Neural crest cell (in vitro differentiated cells): ENCODE measurements around the gene CRYAA. TPM values are rescaled to one million over a fixed set of nuclear protein-coding genes. Genes with fewer than 3 reads are reported as not detected.

Experiments used
- DNase-seq: peaks from one replicate; pipeline ENCODE4 v3.0.0; 2021; ENCODE audit warnings: low read depth, mixed read lengths, low spot score
- H3K27ac Mint-ChIP-seq: one replicate; pipeline ENCODE4 v1.8.0; 2021; ENCODE audit warnings: mild to moderate bottlenecking, mixed read lengths; ENCODE audit not compliant: unreplicated experiment
- H3K27me3 Mint-ChIP-seq: 2 replicates; pipeline ENCODE4 v1.8.0; 2021; ENCODE audit warnings: low read depth, mild to moderate bottlenecking, mixed read lengths
- H3K36me3 Mint-ChIP-seq: 2 replicates; pipeline ENCODE4 v1.8.0; 2021; ENCODE audit warnings: low read depth, mild to moderate bottlenecking, mixed read lengths
- H3K4me1 Mint-ChIP-seq: 2 replicates; pipeline ENCODE4 v1.8.0; 2021; ENCODE audit warnings: mixed read lengths
- H3K4me3 Mint-ChIP-seq: one replicate; pipeline ENCODE4 v1.8.0; 2021; ENCODE audit warnings: mild to moderate bottlenecking, mixed read lengths
- H3K9me3 Mint-ChIP-seq: 2 replicates; pipeline ENCODE4 v1.8.0; 2021; ENCODE audit warnings: mixed read lengths
- CTCF ChIP-seq: fragments of 200-600 bp; sonication (generic); conservative IDR thresholded peaks from 2 replicates; pipeline ENCODE4 v1.5.0; 2021; ENCODE audit warnings: antibody characterized with exemption, mild to moderate bottlenecking
- total RNA-seq: library from RNA; stranded (reverse); gene quantifications from 2 replicates; pipeline ENCODE4 v1.2.1, GENCODE V29; 2021

CRYAA gene
- total RNA-seq, 1 donor from 2014 or later = not detected

- DNase-seq = no peak
- Mint-ChIP-seq H3K9me3 (no peaks in the 10 kb centered on the region), H3K4me3 (no peak overlapping the region), H3K27ac (no peak overlapping the region), H3K36me3 (no peaks in the 10 kb centered on the region), H3K4me1 (no peaks in the 10 kb centered on the region), H3K27me3 (peaks cover 10% of the 10 kb centered on the region)
- no peak for TF ChIP-seq CTCF
Measured at GRCh38 chr21:43187715-43188114, 18.9 kb downstream of the CRYAA start.

GRCh38 chr21:43188181-43188580 lies 19.4 kb downstream of the CRYAA start:
- no peak for DNase-seq
- Mint-ChIP-seq H3K27ac (no peak overlapping the region), H3K4me1 (no peaks in the 10 kb centered on the region), H3K4me3 (no peak overlapping the region), H3K36me3 (no peaks in the 10 kb centered on the region), H3K9me3 (no peaks in the 10 kb centered on the region), H3K27me3 (peaks cover 12% of the 10 kb centered on the region)
- no peak for TF ChIP-seq CTCF

- H3K27me3 Mint-ChIP-seq = peaks cover 13% of the 10 kb centered on the region
- no peaks in the 10 kb centered on the region for H3K36me3 Mint-ChIP-seq
- DNase-seq = no peak
- no peaks in the 10 kb centered on the region for H3K4me1 Mint-ChIP-seq
- H3K27ac Mint-ChIP-seq = no peak overlapping the region
- no peak overlapping the region for H3K4me3 Mint-ChIP-seq
- H3K9me3 Mint-ChIP-seq = no peaks in the 10 kb centered on the region
- no peak for TF ChIP-seq CTCF
Measured at GRCh38 chr21:43188592-43189210, 19.9 kb downstream of the CRYAA start.

- no peak for DNase-seq
- peaks cover 7% of the 10 kb centered on the region for H3K4me1 Mint-ChIP-seq
- H3K4me3 Mint-ChIP-seq = no peak overlapping the region
- H3K36me3 Mint-ChIP-seq = no peaks in the 10 kb centered on the region
- no peak for TF ChIP-seq CTCF
- peaks cover 13% of the 10 kb centered on the region for H3K27me3 Mint-ChIP-seq
- no peak overlapping the region for H3K27ac Mint-ChIP-seq
- H3K9me3 Mint-ChIP-seq = no peaks in the 10 kb centered on the region
Measured at GRCh38 chr21:43189936-43190335, 21.1 kb downstream of the CRYAA start.

- no peak overlapping the region for H3K27ac Mint-ChIP-seq
- no peaks in the 10 kb centered on the region for H3K36me3 Mint-ChIP-seq
- no peak for DNase-seq
- no peak overlapping the region for H3K4me3 Mint-ChIP-seq
- peaks cover 13% of the 10 kb centered on the region for H3K4me1 Mint-ChIP-seq
- no peaks in the 10 kb centered on the region for H3K9me3 Mint-ChIP-seq
- H3K27me3 Mint-ChIP-seq = peaks cover 13% of the 10 kb centered on the region
- TF ChIP-seq CTCF = no peak
Measured at GRCh38 chr21:43190544-43190943, 21.7 kb downstream of the CRYAA start.
